Measurements from ENCODE around the gene AURKA.

The AURKA gene

DNA sequence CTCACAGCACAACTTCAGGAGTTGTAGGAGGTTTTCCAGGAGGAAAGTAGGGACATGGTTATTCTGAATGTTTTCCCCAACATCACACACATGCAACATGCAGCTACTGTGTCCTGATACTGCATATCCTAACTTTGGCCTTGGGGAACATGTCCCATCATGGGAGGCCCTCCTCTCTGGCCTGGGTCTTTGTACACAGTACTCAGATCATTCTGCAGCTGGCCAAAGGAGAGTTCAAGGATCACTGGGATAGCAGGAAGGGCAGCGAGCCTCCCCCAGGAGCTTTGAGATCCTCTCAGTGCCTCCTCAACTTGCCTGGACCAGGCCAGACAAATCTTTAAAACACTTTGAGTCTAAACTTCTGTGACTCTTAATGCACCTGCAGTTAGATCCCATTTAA is 32.9 kb upstream of the AURKA start:
- TF ChIP-seq FOXM1 (IDR thresholded peaks at IDR 0.05; ENCODE audit: borderline replicate concordance, low read depth) (no peak), TAF1 (IDR thresholded peaks at IDR 0.05; ENCODE audit: low read depth) (no peak), EP300 (IDR thresholded peaks at IDR 0.05; ENCODE audit: borderline replicate concordance) (no peak), NFIC (IDR thresholded peaks at IDR 0.05) (no peak), CEBPB (IDR thresholded peaks at IDR 0.05) (no peak), YY1 (IDR thresholded peaks at IDR 0.05; ENCODE audit: low read depth) (no peak), TCF12 (IDR thresholded peaks at IDR 0.05; ENCODE audit: low read depth) (no peak), EGR1 (IDR thresholded peaks at IDR 0.05) (no peak)
- TF ChIP-seq, protein P1, sequence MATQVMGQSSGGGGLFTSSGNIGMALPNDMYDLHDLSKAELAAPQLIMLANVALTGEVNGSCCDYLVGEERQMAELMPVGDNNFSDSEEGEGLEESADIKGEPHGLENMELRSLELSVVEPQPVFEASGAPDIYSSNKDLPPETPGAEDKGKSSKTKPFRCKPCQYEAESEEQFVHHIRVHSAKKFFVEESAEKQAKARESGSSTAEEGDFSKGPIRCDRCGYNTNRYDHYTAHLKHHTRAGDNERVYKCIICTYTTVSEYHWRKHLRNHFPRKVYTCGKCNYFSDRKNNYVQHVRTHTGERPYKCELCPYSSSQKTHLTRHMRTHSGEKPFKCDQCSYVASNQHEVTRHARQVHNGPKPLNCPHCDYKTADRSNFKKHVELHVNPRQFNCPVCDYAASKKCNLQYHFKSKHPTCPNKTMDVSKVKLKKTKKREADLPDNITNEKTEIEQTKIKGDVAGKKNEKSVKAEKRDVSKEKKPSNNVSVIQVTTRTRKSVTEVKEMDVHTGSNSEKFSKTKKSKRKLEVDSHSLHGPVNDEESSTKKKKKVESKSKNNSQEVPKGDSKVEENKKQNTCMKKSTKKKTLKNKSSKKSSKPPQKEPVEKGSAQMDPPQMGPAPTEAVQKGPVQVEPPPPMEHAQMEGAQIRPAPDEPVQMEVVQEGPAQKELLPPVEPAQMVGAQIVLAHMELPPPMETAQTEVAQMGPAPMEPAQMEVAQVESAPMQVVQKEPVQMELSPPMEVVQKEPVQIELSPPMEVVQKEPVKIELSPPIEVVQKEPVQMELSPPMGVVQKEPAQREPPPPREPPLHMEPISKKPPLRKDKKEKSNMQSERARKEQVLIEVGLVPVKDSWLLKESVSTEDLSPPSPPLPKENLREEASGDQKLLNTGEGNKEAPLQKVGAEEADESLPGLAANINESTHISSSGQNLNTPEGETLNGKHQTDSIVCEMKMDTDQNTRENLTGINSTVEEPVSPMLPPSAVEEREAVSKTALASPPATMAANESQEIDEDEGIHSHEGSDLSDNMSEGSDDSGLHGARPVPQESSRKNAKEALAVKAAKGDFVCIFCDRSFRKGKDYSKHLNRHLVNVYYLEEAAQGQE (IDR thresholded peaks at IDR 0.05; ENCODE audit: low read depth), result no peak
- TF ChIP-seq, protein P2, sequence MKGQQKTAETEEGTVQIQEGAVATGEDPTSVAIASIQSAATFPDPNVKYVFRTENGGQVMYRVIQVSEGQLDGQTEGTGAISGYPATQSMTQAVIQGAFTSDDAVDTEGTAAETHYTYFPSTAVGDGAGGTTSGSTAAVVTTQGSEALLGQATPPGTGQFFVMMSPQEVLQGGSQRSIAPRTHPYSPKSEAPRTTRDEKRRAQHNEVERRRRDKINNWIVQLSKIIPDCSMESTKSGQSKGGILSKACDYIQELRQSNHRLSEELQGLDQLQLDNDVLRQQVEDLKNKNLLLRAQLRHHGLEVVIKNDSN (IDR thresholded peaks at IDR 0.05), result no peak
- TF ChIP-seq, protein P3, sequence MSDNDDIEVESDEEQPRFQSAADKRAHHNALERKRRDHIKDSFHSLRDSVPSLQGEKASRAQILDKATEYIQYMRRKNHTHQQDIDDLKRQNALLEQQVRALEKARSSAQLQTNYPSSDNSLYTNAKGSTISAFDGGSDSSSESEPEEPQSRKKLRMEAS (IDR thresholded peaks at IDR 0.05), result no peak

DNA sequence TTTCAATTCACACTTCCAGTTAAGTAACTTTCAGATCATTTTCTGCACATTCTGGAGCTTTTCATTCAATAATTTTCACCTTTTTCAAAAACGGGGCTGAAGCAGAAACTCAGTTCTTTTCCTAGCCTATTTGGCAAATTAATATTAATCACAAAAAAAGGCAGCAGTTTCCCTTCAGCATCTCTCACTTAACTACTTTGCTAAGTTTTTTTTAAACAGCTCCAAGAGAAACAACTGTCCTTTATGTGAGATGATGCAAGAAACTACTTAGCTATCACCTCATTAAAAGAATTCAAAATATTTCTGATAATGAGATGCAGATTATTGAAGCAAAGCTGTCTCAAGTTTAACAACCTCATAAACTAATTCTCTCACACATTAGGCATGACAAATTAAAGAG is 31.9 kb upstream of the AURKA start:
- TF ChIP-seq YY1 (IDR thresholded peaks at IDR 0.05; ENCODE audit: low read depth) (no peak), RAD21 (IDR thresholded peaks at IDR 0.05; ENCODE audit: low read depth) (no peak), TCF12 (IDR thresholded peaks at IDR 0.05; ENCODE audit: low read depth) (no peak), ZBTB7A (IDR thresholded peaks at IDR 0.05; ENCODE audit: low read depth) (no peak), CREB1 (IDR thresholded peaks at IDR 0.05; ENCODE audit: low read depth) (no peak), TEAD4 (IDR thresholded peaks at IDR 0.05) (no peak), EGR1 (IDR thresholded peaks at IDR 0.05) (no peak), TAF1 (IDR thresholded peaks at IDR 0.05; ENCODE audit: low read depth) (no peak), NFIC (IDR thresholded peaks at IDR 0.05) (no peak), FOXM1 (IDR thresholded peaks at IDR 0.05; ENCODE audit: borderline replicate concordance, low read depth) (no peak), CEBPB (IDR thresholded peaks at IDR 0.05) (no peak), EP300 (IDR thresholded peaks at IDR 0.05; ENCODE audit: borderline replicate concordance) (no peak)
- TF ChIP-seq, protein P2 (IDR thresholded peaks at IDR 0.05), result no peak
- TF ChIP-seq, protein P1 (IDR thresholded peaks at IDR 0.05; ENCODE audit: low read depth), result no peak
- TF ChIP-seq, protein P3 (IDR thresholded peaks at IDR 0.05), result no peak

DNA sequence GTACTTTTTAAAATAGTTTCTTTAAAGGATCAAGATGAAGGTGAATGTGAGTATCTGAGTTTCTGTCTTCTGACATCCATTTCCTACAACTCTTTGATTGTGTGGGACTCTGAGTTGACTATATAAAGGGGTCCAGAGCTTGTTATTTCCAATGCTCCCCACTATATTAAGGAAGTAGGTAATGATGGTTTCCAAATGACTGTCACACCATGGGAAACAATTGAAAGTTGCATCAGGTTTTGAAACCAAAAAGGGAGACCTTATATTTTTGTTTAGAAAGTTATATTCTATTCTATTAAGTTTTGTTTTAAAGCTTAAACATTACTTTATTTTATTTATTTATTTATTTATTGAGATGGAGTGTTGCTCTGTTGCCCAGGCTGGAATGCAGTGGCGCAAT is 31.2 kb upstream of the AURKA start:
- TF ChIP-seq, protein P3 (IDR thresholded peaks at IDR 0.05), result no peak
- TF ChIP-seq ZBTB7A (IDR thresholded peaks at IDR 0.05; ENCODE audit: low read depth) (no peak), YY1 (IDR thresholded peaks at IDR 0.05; ENCODE audit: low read depth) (no peak), EGR1 (IDR thresholded peaks at IDR 0.05) (no peak)
- TF ChIP-seq, protein P1 (IDR thresholded peaks at IDR 0.05; ENCODE audit: low read depth), result no peak
- TF ChIP-seq, protein P2 (IDR thresholded peaks at IDR 0.05), result no peak

DNA sequence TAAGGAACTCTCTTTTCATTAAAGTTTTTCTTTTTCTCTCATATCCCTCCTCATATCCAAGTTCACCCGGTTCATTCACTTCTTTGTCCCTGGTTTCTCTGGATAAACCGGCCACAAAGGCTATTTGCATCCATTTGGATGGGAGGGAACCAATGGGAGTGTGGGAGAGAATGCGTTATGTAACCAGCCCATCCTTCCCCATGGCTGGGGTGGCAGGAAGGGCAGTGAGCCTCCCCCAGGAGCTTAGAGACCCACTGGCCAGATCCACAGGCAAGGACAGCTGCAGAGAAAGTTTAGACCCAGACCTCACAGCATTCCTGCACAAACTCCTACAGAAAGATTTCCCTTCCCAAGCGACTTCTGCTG is 30.8 kb upstream of the AURKA start:
- TF ChIP-seq CEBPB (IDR thresholded peaks at IDR 0.05) (no peak), EP300 (IDR thresholded peaks at IDR 0.05; ENCODE audit: borderline replicate concordance) (no peak), RAD21 (IDR thresholded peaks at IDR 0.05; ENCODE audit: low read depth) (no peak), YY1 (IDR thresholded peaks at IDR 0.05; ENCODE audit: low read depth) (no peak), NFIC (IDR thresholded peaks at IDR 0.05) (no peak), TAF1 (IDR thresholded peaks at IDR 0.05; ENCODE audit: low read depth) (no peak), CREB1 (IDR thresholded peaks at IDR 0.05; ENCODE audit: low read depth) (no peak), TEAD4 (IDR thresholded peaks at IDR 0.05) (no peak), FOXM1 (IDR thresholded peaks at IDR 0.05; ENCODE audit: borderline replicate concordance, low read depth) (no peak), EGR1 (IDR thresholded peaks at IDR 0.05) (no peak), ZBTB7A (IDR thresholded peaks at IDR 0.05; ENCODE audit: low read depth) (no peak), TCF12 (IDR thresholded peaks at IDR 0.05; ENCODE audit: low read depth) (no peak)
- TF ChIP-seq, protein P3 (IDR thresholded peaks at IDR 0.05), result no peak
- TF ChIP-seq, protein P1 (IDR thresholded peaks at IDR 0.05; ENCODE audit: low read depth), result no peak
- TF ChIP-seq, protein P2 (IDR thresholded peaks at IDR 0.05), result no peak

All from Ishikawa (cell line).